HepG2 (cell line): Measurements from ENCODE around the gene SGF29. TPM values are rescaled to one million over a fixed set of nuclear protein-coding genes. Genes with fewer than 3 reads are reported as not detected.
A peak's percentile ranks its signal among the peaks of the same experiment; 100 is the strongest.

Experiments
- CHD2 ChIP-seq: IDR thresholded peaks from 2 replicates; pipeline ENCODE4 v1.6.1; 2011; ENCODE audit warnings: low read depth, low read length, improper control_type of control experiment
- HOXA3 ChIP-seq: sonication (generic); formaldehyde crosslinking; IDR thresholded peaks from 2 replicates; pipeline ENCODE4 v1.5.0; 2020; ENCODE audit warnings: missing genetic modification reagents
- JARID2 ChIP-seq: sonication (generic); formaldehyde crosslinking; IDR thresholded peaks from 2 replicates; pipeline ENCODE4 v1.8.1; 2023; ENCODE audit warnings: missing genetic modification reagents, inconsistent platforms; ENCODE audit not compliant: insufficient replicate concordance
- WIZ ChIP-seq: sonication (generic); formaldehyde crosslinking; IDR thresholded peaks from 2 replicates; pipeline ENCODE4 v1.5.1; 2020; ENCODE audit warnings: mild to moderate bottlenecking, missing genetic modification reagents
- ZNF136 ChIP-seq: sonication (generic); formaldehyde crosslinking; IDR thresholded peaks from 2 replicates; pipeline ENCODE4 v1.8.1; 2022; ENCODE audit warnings: low read depth, mild to moderate bottlenecking, moderate library complexity, missing genetic modification reagents
- ZNF138 ChIP-seq: sonication (generic); formaldehyde crosslinking; IDR thresholded peaks from 2 replicates; pipeline ENCODE4 v1.5.0; 2020; ENCODE audit warnings: mild to moderate bottlenecking, low read depth, missing genetic modification reagents
- ZNF180 ChIP-seq: sonication (generic); formaldehyde crosslinking; IDR thresholded peaks from 2 replicates; pipeline ENCODE4 v1.4.0; 2020; ENCODE audit warnings: low read depth, missing genetic modification reagents, borderline replicate concordance
- ZNF546 ChIP-seq: sonication (generic); formaldehyde crosslinking; conservative IDR thresholded peaks from 2 replicates; pipeline ENCODE4 v1.8.1; 2023; ENCODE audit warnings: mild to moderate bottlenecking, missing genetic modification reagents
- ZNF556 ChIP-seq: sonication (generic); formaldehyde crosslinking; IDR thresholded peaks from 2 replicates; pipeline ENCODE4 v1.4.0; 2020; ENCODE audit warnings: mild to moderate bottlenecking, missing genetic modification reagents, borderline replicate concordance
- ZNF605 ChIP-seq: sonication (generic); formaldehyde crosslinking; IDR thresholded peaks from 2 replicates; pipeline ENCODE4 v1.8.0; 2022; ENCODE audit warnings: mild to moderate bottlenecking, missing genetic modification reagents
- polyA plus RNA-seq, 8 experiments: library from polyadenylated mRNA; depleted of rRNA in 3 of 8; stranded (reverse) in 7 of 8; unstranded in 1 of 8; fragments of >200 nt; fragmentation: Illumina TruSeq in 4 of 8; extraction: Trizol in 4 of 8; gene quantifications; 2 replicates each; pipeline versions ENCODE4 v1.2.1 to v1.2.3, GENCODE V29; 2011 to 2016; ENCODE audit warnings: low read depth in 4 of 8, missing spikeins in 1 of 8, mixed read lengths in 1 of 8; ENCODE audit not compliant: insufficient read depth in 1 of 8
- total RNA-seq, 5 experiments: library from RNA; depleted of rRNA; stranded (reverse); fragments of >200 nt; fragmentation: Illumina TruSeq; extraction: Trizol; gene quantifications; 2 replicates each; pipeline ENCODE4 v1.2.3, GENCODE V29; 2016; ENCODE audit warnings: low read depth in 1 of 5
- TF ChIP-seq, protein P1 (sequence below), 2 experiments: sonication (generic) in 1 of 2; formaldehyde crosslinking in 1 of 2; IDR thresholded peaks; 2 replicates each; pipeline versions ENCODE4 v1.4.0 to v1.6.1; 2016 to 2020; ENCODE audit warnings: borderline replicate concordance in 1 of 2, low read depth in 1 of 2, mild to moderate bottlenecking in 1 of 2, missing genetic modification reagents in 1 of 2
- TF ChIP-seq, protein P2 (sequence below): sonication (generic); formaldehyde crosslinking; IDR thresholded peaks from 2 replicates; pipeline ENCODE4 v1.5.0; 2020; ENCODE audit warnings: missing genetic modification reagents
- TF ChIP-seq, protein P3 (sequence below): sonication (generic); formaldehyde crosslinking; IDR thresholded peaks from 2 replicates; pipeline ENCODE4 v1.8.0; 2022; ENCODE audit warnings: low read depth, missing genetic modification reagents
- TF ChIP-seq, protein P4 (sequence below): sonication (generic); formaldehyde crosslinking; IDR thresholded peaks from 2 replicates; pipeline ENCODE4 v1.4.0; 2020; ENCODE audit warnings: low read depth, mild to moderate bottlenecking, missing genetic modification reagents
- TF ChIP-seq, protein P5 (sequence below): sonication (generic); formaldehyde crosslinking; conservative IDR thresholded peaks from 2 replicates; pipeline ENCODE4 v1.8.0; 2022; ENCODE audit warnings: missing genetic modification reagents
- TF ChIP-seq, protein P6 (sequence below): sonication (generic); formaldehyde crosslinking; IDR thresholded peaks from 2 replicates; pipeline ENCODE4 v1.8.1; 2023; ENCODE audit warnings: mild to moderate bottlenecking, missing genetic modification reagents

SGF29 gene
- total and polyA plus RNA-seq, 2 of the 13 experiments (the other 11 are each of a cell fraction or from before 2014, with no cell fraction given): 5.0 to 29.4 TPM

DNA sequence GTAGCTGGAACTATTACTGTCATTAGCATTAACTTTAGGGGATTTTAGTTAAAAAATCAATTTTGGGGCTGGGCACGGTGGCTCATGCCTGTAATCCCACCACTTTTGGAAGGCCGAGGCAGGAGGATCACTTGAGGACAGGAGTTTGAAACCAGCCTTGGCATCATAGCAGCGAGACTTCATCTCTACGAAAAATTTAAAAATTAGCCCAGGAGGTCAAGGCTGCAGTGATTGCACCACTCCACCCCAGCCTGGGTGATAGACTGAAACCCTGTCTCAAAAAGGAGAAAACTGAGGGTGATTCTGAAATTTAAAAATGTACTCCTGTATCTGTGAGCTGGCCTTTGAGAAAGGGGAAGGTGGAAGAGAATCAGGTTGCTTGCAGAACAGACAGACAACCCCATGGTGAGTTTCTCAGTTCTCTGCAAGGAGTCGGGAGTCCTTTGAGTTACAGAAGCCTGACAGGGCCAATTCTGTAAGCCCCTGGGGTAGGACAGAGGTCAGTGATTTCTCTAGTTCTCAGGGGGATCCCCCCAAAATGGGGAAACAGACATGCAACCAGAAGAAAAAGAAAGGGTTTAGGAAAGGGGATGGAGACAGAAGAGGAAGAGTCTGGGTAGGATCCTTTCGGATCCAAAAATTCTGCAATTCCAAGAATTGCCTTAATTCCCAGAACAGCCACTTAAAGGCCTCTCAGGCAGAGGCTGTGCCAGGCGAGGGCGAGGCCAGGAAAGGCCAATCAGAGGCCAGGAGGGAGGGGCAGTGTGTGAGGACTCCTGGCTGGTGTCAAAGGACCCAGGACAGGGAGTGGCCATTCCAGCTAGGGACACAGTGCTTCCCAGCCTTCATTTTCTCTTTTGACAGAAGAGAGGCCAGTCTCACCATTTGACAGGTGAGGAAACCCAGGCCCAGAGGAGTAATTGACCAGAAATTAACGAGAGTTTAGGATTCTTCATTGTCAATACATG, 21.7 kb upstream of the SGF29 start (continued):
- TF ChIP-seq, protein P1, sequence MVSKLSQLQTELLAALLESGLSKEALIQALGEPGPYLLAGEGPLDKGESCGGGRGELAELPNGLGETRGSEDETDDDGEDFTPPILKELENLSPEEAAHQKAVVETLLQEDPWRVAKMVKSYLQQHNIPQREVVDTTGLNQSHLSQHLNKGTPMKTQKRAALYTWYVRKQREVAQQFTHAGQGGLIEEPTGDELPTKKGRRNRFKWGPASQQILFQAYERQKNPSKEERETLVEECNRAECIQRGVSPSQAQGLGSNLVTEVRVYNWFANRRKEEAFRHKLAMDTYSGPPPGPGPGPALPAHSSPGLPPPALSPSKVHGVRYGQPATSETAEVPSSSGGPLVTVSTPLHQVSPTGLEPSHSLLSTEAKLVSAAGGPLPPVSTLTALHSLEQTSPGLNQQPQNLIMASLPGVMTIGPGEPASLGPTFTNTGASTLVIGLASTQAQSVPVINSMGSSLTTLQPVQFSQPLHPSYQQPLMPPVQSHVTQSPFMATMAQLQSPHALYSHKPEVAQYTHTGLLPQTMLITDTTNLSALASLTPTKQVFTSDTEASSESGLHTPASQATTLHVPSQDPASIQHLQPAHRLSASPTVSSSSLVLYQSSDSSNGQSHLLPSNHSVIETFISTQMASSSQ (IDR thresholded peaks at IDR 0.05; ENCODE audit: low read depth): no peak
- TF ChIP-seq, protein P1 (CRISPR knock-in tag; IDR thresholded peaks at IDR 0.05; ENCODE audit: borderline replicate concordance): no peak
- TF ChIP-seq, protein P2, sequence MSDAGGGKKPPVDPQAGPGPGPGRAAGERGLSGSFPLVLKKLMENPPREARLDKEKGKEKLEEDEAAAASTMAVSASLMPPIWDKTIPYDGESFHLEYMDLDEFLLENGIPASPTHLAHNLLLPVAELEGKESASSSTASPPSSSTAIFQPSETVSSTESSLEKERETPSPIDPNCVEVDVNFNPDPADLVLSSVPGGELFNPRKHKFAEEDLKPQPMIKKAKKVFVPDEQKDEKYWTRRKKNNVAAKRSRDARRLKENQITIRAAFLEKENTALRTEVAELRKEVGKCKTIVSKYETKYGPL: no peak
- TF ChIP-seq ZNF605 (CRISPR knock-in tag) (no peak), HOXA3 (peak; percentile 35; the same call in 1 of the 2 replicates), WIZ (CRISPR knock-in tag) (no peak), ZNF136 (CRISPR knock-in tag) (no peak), ZNF138 (no peak), ZNF180 (CRISPR knock-in tag) (no peak), CHD2 (no peak), JARID2 (CRISPR knock-in tag) (no peak), ZNF546 (CRISPR knock-in tag) (no peak), ZNF556 (CRISPR knock-in tag) (0 out of 2 replicates have a peak, but pooled peaks have one; percentile 47)
- TF ChIP-seq, protein P3, sequence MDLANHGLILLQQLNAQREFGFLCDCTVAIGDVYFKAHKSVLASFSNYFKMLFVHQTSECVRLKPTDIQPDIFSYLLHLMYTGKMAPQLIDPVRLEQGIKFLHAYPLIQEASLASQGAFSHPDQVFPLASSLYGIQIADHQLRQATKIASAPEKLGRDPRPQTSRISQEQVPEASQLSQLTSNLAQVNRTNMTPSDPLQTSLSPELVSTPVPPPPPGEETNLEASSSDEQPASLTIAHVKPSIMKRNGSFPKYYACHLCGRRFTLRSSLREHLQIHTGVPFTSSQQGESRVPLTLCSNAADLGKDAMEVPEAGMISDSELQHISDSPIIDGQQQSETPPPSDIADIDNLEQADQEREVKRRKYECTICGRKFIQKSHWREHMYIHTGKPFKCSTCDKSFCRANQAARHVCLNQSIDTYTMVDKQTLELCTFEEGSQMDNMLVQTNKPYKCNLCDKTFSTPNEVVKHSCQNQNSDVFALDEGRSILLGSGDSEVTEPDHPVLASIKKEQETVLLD: no peak
- TF ChIP-seq, protein P4, sequence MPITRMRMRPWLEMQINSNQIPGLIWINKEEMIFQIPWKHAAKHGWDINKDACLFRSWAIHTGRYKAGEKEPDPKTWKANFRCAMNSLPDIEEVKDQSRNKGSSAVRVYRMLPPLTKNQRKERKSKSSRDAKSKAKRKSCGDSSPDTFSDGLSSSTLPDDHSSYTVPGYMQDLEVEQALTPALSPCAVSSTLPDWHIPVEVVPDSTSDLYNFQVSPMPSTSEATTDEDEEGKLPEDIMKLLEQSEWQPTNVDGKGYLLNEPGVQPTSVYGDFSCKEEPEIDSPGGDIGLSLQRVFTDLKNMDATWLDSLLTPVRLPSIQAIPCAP (CRISPR knock-in tag): no peak
- TF ChIP-seq, protein P5, sequence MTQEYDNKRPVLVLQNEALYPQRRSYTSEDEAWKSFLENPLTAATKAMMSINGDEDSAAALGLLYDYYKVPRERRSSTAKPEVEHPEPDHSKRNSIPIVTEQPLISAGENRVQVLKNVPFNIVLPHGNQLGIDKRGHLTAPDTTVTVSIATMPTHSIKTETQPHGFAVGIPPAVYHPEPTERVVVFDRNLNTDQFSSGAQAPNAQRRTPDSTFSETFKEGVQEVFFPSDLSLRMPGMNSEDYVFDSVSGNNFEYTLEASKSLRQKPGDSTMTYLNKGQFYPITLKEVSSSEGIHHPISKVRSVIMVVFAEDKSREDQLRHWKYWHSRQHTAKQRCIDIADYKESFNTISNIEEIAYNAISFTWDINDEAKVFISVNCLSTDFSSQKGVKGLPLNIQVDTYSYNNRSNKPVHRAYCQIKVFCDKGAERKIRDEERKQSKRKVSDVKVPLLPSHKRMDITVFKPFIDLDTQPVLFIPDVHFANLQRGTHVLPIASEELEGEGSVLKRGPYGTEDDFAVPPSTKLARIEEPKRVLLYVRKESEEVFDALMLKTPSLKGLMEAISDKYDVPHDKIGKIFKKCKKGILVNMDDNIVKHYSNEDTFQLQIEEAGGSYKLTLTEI: no peak
- TF ChIP-seq, protein P6, sequence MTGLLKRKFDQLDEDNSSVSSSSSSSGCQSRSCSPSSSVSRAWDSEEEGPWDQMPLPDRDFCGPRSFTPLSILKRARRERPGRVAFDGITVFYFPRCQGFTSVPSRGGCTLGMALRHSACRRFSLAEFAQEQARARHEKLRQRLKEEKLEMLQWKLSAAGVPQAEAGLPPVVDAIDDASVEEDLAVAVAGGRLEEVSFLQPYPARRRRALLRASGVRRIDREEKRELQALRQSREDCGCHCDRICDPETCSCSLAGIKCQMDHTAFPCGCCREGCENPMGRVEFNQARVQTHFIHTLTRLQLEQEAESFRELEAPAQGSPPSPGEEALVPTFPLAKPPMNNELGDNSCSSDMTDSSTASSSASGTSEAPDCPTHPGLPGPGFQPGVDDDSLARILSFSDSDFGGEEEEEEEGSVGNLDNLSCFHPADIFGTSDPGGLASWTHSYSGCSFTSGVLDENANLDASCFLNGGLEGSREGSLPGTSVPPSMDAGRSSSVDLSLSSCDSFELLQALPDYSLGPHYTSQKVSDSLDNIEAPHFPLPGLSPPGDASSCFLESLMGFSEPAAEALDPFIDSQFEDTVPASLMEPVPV (CRISPR knock-in tag): no peak
